K562 (cell line): ENCODE measurements around the gene KCND1. TPM values are rescaled to one million over a fixed set of nuclear protein-coding genes. Genes with fewer than 3 reads are reported as not detected.

ENCODE experiments used
- BRF1 ChIP-seq: IDR thresholded peaks from 3 replicates; pipeline ENCODE4 v1.6.1; 2011; ENCODE audit warnings: borderline replicate concordance, mild to moderate bottlenecking; ENCODE audit not compliant: insufficient read length; ENCODE audit errors: extremely low read depth
- CHD1 ChIP-seq: fragments of 200-600 bp; sonication (generic); IDR thresholded peaks from one replicate; pipeline ENCODE4 v1.6.1; 2012; ENCODE audit warnings: mild to moderate bottlenecking, moderate library complexity, low read length, inconsistent platforms
- IRF2 ChIP-seq: sonication (generic); formaldehyde crosslinking; IDR thresholded peaks from 2 replicates; pipeline ENCODE4 v1.8.1; 2022; ENCODE audit warnings: mild to moderate bottlenecking, missing genetic modification reagents
- RUNX1 ChIP-seq: sonication (generic); IDR thresholded peaks from 2 replicates; pipeline ENCODE4 v1.6.1; 2016; ENCODE audit warnings: antibody characterized with exemption, low read depth
- SNIP1 ChIP-seq: fragments of 450-650 bp; IDR thresholded peaks from 2 replicates; pipeline ENCODE4 v1.7.1; 2017; ENCODE audit warnings: low read depth, mild to moderate bottlenecking
- SPI1 ChIP-seq: IDR thresholded peaks from 2 replicates; pipeline ENCODE4 v1.6.1; 2011; ENCODE audit warnings: low read depth, low read length, control low read depth, borderline replicate concordance
- TRIM25 ChIP-seq: fragments of 450-650 bp; IDR thresholded peaks from 2 replicates; pipeline ENCODE4 v1.7.0; 2016; ENCODE audit warnings: borderline replicate concordance
- polyA plus RNA-seq, 8 experiments: library from polyadenylated mRNA; depleted of rRNA in 4 of 8; stranded (reverse) in 5 of 8; unstranded in 3 of 8; fragments of >200 nt; fragmentation: Nextera tagmentation in 2 of 8; fragmentation: Illumina TruSeq in 1 of 8; extraction: Ambion mirVana in 2 of 8; extraction: Trizol in 1 of 8; gene quantifications; 2 replicates each; pipeline versions ENCODE4 v1.2.1 to v1.2.3, GENCODE V29; 2011 to 2014; ENCODE audit warnings: inconsistent platforms in 1 of 8, missing spikeins in 1 of 8
- small RNA-seq: library from RNA; depleted of rRNA; stranded (forward); fragments of <200 nt; gene quantifications from one replicate; pipeline ENCODE3, GENCODE V24; 2014
- total RNA-seq, 7 experiments: library from RNA; depleted of rRNA in 6 of 7; stranded (reverse); fragments of >200 nt in 6 of 7; fragmentation: Illumina TruSeq in 2 of 7; extraction: Trizol in 2 of 7; gene quantifications; 2 replicates each; pipeline versions ENCODE4 v1.2.1 to v1.2.3, GENCODE V29; 2011 to 2021; ENCODE audit warnings: low replicate concordance in 1 of 7

Gene KCND1
- total and polyA plus RNA-seq, 9 of the 15 experiments (the other 6 are each of a cell fraction or from before 2014, with no cell fraction given): 0.06 to 0.83 (median 0.39) TPM; not detected in 1

- no peak for TF ChIP-seq TRIM25
- peak; percentile 76 for TF ChIP-seq SPI1
- no peak for TF ChIP-seq BRF1
- no peak for TF ChIP-seq RUNX1
- TF ChIP-seq IRF2 (CRISPR knock-in tag): no peak
- TF ChIP-seq CHD1: no peak
- TF ChIP-seq SNIP1: no peak
Measured at GRCh38 chrX:48911412-48912182, 60.0 kb downstream of the KCND1 start, which contains the start of gene SLC35A2 (continued).

Small RNA genes lying within 50 kb of the gene (small RNA-seq; reads per million reads assigned to genes)
- not detected for gene RNU6-722P

Other genes with a start within 250 kb of the KCND1 start
Only the 7 nearest of the 20 such genes appear.
- 122 and 171 TPM in 2 replicates for gene TIMM17B, start 74.1 kb downstream of the KCND1 start, total RNA-seq (2014; rRNA removed)
- gene TIMM17B, start 74.1 kb downstream of the KCND1 start, total RNA-seq (2014; rRNA removed; fragmentation: Illumina TruSeq; extraction: Trizol): 45.7 and 66.0 TPM in 2 replicates
- 94.8 and 95.4 TPM in 2 replicates for gene TIMM17B, start 74.1 kb downstream of the KCND1 start, total RNA-seq (2015; rRNA removed; fragmentation: Illumina TruSeq; extraction: Trizol)
- 156 and 158 TPM in 2 replicates for gene TIMM17B, start 74.1 kb downstream of the KCND1 start, total RNA-seq (2021)
- 115 and 134 TPM in 2 replicates for gene TIMM17B, start 74.1 kb downstream of the KCND1 start, polyA plus RNA-seq (2011; rRNA removed)
- 140 and 176 TPM in 2 replicates for gene TIMM17B, start 74.1 kb downstream of the KCND1 start, polyA plus RNA-seq (2014; fragmentation: Illumina TruSeq; extraction: Trizol)
- 10 to 100 TPM in 1 of 2 experiments, 1 to 10 TPM in 1; 9.9 to 69.0 TPM for gene TIMM17B, start 74.1 kb downstream of the KCND1 start, polyA plus RNA-seq (2014; fragmentation: Nextera tagmentation; extraction: Ambion mirVana)
- gene TIMM17B, start 74.1 kb downstream of the KCND1 start, polyA plus RNA-seq (2014; rRNA removed): 176 and 184 TPM in 2 replicates
- gene PQBP1, start 73.9 kb downstream of the KCND1 start, total RNA-seq (2014; rRNA removed): 255 and 262 TPM in 2 replicates
- gene PQBP1, start 73.9 kb downstream of the KCND1 start, total RNA-seq (2014; rRNA removed; fragmentation: Illumina TruSeq; extraction: Trizol): 64.7 and 75.4 TPM in 2 replicates
- gene PQBP1, start 73.9 kb downstream of the KCND1 start, total RNA-seq (2015; rRNA removed; fragmentation: Illumina TruSeq; extraction: Trizol): 112 and 113 TPM in 2 replicates
- gene PQBP1, start 73.9 kb downstream of the KCND1 start, total RNA-seq (2021): 182 and 197 TPM in 2 replicates
- 72.8 and 81.5 TPM in 2 replicates for gene PQBP1, start 73.9 kb downstream of the KCND1 start, polyA plus RNA-seq (2011; rRNA removed)
- 227 and 228 TPM in 2 replicates for gene PQBP1, start 73.9 kb downstream of the KCND1 start, polyA plus RNA-seq (2014; fragmentation: Illumina TruSeq; extraction: Trizol)
- 10 to 100 TPM; 41.3 to 77.0 TPM for gene PQBP1, start 73.9 kb downstream of the KCND1 start, polyA plus RNA-seq (2014; fragmentation: Nextera tagmentation; extraction: Ambion mirVana)
- gene PQBP1, start 73.9 kb downstream of the KCND1 start, polyA plus RNA-seq (2014; rRNA removed): 172 and 186 TPM in 2 replicates
- 18.0 and 22.3 TPM in 2 replicates for gene SLC35A2, start 60.2 kb downstream of the KCND1 start, total RNA-seq (2014; rRNA removed)
- 19.6 and 19.8 TPM in 2 replicates for gene SLC35A2, start 60.2 kb downstream of the KCND1 start, total RNA-seq (2014; rRNA removed; fragmentation: Illumina TruSeq; extraction: Trizol)
- gene SLC35A2, start 60.2 kb downstream of the KCND1 start, total RNA-seq (2015; rRNA removed; fragmentation: Illumina TruSeq; extraction: Trizol): 19.2 and 20.0 TPM in 2 replicates
- 32.3 and 38.9 TPM in 2 replicates for gene SLC35A2, start 60.2 kb downstream of the KCND1 start, total RNA-seq (2021)
- 37.4 and 59.3 TPM in 2 replicates for gene SLC35A2, start 60.2 kb downstream of the KCND1 start, polyA plus RNA-seq (2011; rRNA removed)
- gene SLC35A2, start 60.2 kb downstream of the KCND1 start, polyA plus RNA-seq (2014; fragmentation: Illumina TruSeq; extraction: Trizol): 37.6 and 42.6 TPM in 2 replicates
- gene SLC35A2, start 60.2 kb downstream of the KCND1 start, polyA plus RNA-seq (2014; fragmentation: Nextera tagmentation; extraction: Ambion mirVana): 1 to 10 TPM; 3.3 to 5.2 TPM
- 32.3 and 36.5 TPM in 2 replicates for gene SLC35A2, start 60.2 kb downstream of the KCND1 start, polyA plus RNA-seq (2014; rRNA removed)
- 110 and 140 TPM in 2 replicates for gene PIM2, start 52.8 kb downstream of the KCND1 start, total RNA-seq (2014; rRNA removed)
- gene PIM2, start 52.8 kb downstream of the KCND1 start, total RNA-seq (2014; rRNA removed; fragmentation: Illumina TruSeq; extraction: Trizol): 101 and 103 TPM in 2 replicates
- 104 and 108 TPM in 2 replicates for gene PIM2, start 52.8 kb downstream of the KCND1 start, total RNA-seq (2015; rRNA removed; fragmentation: Illumina TruSeq; extraction: Trizol)
- gene PIM2, start 52.8 kb downstream of the KCND1 start, total RNA-seq (2021): 138 and 147 TPM in 2 replicates
- 161 and 197 TPM in 2 replicates for gene PIM2, start 52.8 kb downstream of the KCND1 start, polyA plus RNA-seq (2011; rRNA removed)
- 187 and 191 TPM in 2 replicates for gene PIM2, start 52.8 kb downstream of the KCND1 start, polyA plus RNA-seq (2014; fragmentation: Illumina TruSeq; extraction: Trizol)
- gene PIM2, start 52.8 kb downstream of the KCND1 start, polyA plus RNA-seq (2014; fragmentation: Nextera tagmentation; extraction: Ambion mirVana): 10 to 100 TPM; 67.6 to 91.4 TPM
- gene PIM2, start 52.8 kb downstream of the KCND1 start, polyA plus RNA-seq (2014; rRNA removed): 101 and 102 TPM in 2 replicates
- 59.0 and 62.6 TPM in 2 replicates for gene OTUD5, start 14.2 kb downstream of the KCND1 start, total RNA-seq (2014; rRNA removed)
- 34.1 and 37.5 TPM in 2 replicates for gene OTUD5, start 14.2 kb downstream of the KCND1 start, total RNA-seq (2014; rRNA removed; fragmentation: Illumina TruSeq; extraction: Trizol)
- 38.3 and 38.7 TPM in 2 replicates for gene OTUD5, start 14.2 kb downstream of the KCND1 start, total RNA-seq (2015; rRNA removed; fragmentation: Illumina TruSeq; extraction: Trizol)
- 87.0 and 93.0 TPM in 2 replicates for gene OTUD5, start 14.2 kb downstream of the KCND1 start, total RNA-seq (2021)
- gene OTUD5, start 14.2 kb downstream of the KCND1 start, polyA plus RNA-seq (2011; rRNA removed): 97.4 and 102 TPM in 2 replicates
- gene OTUD5, start 14.2 kb downstream of the KCND1 start, polyA plus RNA-seq (2014; fragmentation: Illumina TruSeq; extraction: Trizol): 86.9 and 99.8 TPM in 2 replicates
- 1 to 10 TPM; 3.6 to 5.5 TPM for gene OTUD5, start 14.2 kb downstream of the KCND1 start, polyA plus RNA-seq (2014; fragmentation: Nextera tagmentation; extraction: Ambion mirVana)
- gene OTUD5, start 14.2 kb downstream of the KCND1 start, polyA plus RNA-seq (2014; rRNA removed): 80.4 and 87.7 TPM in 2 replicates
- 21.7 and 24.0 TPM in 2 replicates for gene GRIPAP1, start 30.4 kb upstream of the KCND1 start, total RNA-seq (2014; rRNA removed)
- gene GRIPAP1, start 30.4 kb upstream of the KCND1 start, total RNA-seq (2014; rRNA removed; fragmentation: Illumina TruSeq; extraction: Trizol): 15.3 and 16.2 TPM in 2 replicates
- 18.4 and 20.8 TPM in 2 replicates for gene GRIPAP1, start 30.4 kb upstream of the KCND1 start, total RNA-seq (2015; rRNA removed; fragmentation: Illumina TruSeq; extraction: Trizol)
- gene GRIPAP1, start 30.4 kb upstream of the KCND1 start, total RNA-seq (2021): 27.4 and 37.5 TPM in 2 replicates
- 28.8 and 31.9 TPM in 2 replicates for gene GRIPAP1, start 30.4 kb upstream of the KCND1 start, polyA plus RNA-seq (2011; rRNA removed)
- gene GRIPAP1, start 30.4 kb upstream of the KCND1 start, polyA plus RNA-seq (2014; fragmentation: Illumina TruSeq; extraction: Trizol): 27.3 and 31.0 TPM in 2 replicates
- gene GRIPAP1, start 30.4 kb upstream of the KCND1 start, polyA plus RNA-seq (2014; fragmentation: Nextera tagmentation; extraction: Ambion mirVana): 1 to 10 TPM; 4.1 to 4.6 TPM
- gene GRIPAP1, start 30.4 kb upstream of the KCND1 start, polyA plus RNA-seq (2014; rRNA removed): 41.6 and 42.4 TPM in 2 replicates
- 15.9 and 20.8 TPM in 2 replicates for gene TFE3, start 71.5 kb upstream of the KCND1 start, total RNA-seq (2014; rRNA removed)
- gene TFE3, start 71.5 kb upstream of the KCND1 start, total RNA-seq (2014; rRNA removed; fragmentation: Illumina TruSeq; extraction: Trizol): 8.4 and 9.5 TPM in 2 replicates
- gene TFE3, start 71.5 kb upstream of the KCND1 start, total RNA-seq (2015; rRNA removed; fragmentation: Illumina TruSeq; extraction: Trizol): 11.8 and 11.9 TPM in 2 replicates
- 16.9 and 20.3 TPM in 2 replicates for gene TFE3, start 71.5 kb upstream of the KCND1 start, total RNA-seq (2021)
- gene TFE3, start 71.5 kb upstream of the KCND1 start, polyA plus RNA-seq (2011; rRNA removed): 10.5 and 11.2 TPM in 2 replicates
- 18.7 and 20.6 TPM in 2 replicates for gene TFE3, start 71.5 kb upstream of the KCND1 start, polyA plus RNA-seq (2014; fragmentation: Illumina TruSeq; extraction: Trizol)
- gene TFE3, start 71.5 kb upstream of the KCND1 start, polyA plus RNA-seq (2014; fragmentation: Nextera tagmentation; extraction: Ambion mirVana): 1 to 10 TPM; 1.9 to 3.8 TPM
- gene TFE3, start 71.5 kb upstream of the KCND1 start, polyA plus RNA-seq (2014; rRNA removed): 14.8 and 15.1 TPM in 2 replicates